ENCODE results near the gene MAP3K2.
"Not testable (repeated sequence)": the region's sequence is repeated elsewhere in the genome, so short reads cannot be mapped to it uniquely, and the experiment has no call there.

MAP3K2 gene

DNA sequence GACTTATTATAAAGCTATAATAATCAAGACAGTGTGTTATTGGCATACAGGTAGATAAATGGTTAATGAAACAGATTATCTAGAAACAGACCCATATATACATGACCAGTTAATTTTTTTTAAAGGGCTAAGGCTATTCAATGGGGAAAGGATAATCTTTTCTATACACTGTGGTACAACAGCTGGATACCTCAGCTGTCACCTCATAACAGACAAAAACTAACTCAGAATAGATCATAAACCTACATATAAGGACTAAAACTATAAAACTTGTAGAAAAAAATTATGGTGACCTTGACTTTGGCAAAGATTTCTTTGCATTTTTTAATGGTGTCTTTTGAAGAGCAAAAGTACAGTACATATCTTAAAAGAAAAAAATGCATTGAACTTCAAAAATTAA is 30.2 kb downstream of the MAP3K2 start:
- H4K20me1 ChIP-seq (ENCODE audit: insufficient read depth, low read length), result no peaks in the 10 kb centered on the region
- 0 out of 2 replicates have a peak, but pooled peaks cover 4% of the 10 kb centered on the region for H3K9me3 ChIP-seq (ENCODE audit: low read length)
- TF ChIP-seq EZH2 (IDR thresholded peaks at IDR 0.05; ENCODE audit: borderline replicate concordance, low read length), result no peak
- TF ChIP-seq, protein P1, sequence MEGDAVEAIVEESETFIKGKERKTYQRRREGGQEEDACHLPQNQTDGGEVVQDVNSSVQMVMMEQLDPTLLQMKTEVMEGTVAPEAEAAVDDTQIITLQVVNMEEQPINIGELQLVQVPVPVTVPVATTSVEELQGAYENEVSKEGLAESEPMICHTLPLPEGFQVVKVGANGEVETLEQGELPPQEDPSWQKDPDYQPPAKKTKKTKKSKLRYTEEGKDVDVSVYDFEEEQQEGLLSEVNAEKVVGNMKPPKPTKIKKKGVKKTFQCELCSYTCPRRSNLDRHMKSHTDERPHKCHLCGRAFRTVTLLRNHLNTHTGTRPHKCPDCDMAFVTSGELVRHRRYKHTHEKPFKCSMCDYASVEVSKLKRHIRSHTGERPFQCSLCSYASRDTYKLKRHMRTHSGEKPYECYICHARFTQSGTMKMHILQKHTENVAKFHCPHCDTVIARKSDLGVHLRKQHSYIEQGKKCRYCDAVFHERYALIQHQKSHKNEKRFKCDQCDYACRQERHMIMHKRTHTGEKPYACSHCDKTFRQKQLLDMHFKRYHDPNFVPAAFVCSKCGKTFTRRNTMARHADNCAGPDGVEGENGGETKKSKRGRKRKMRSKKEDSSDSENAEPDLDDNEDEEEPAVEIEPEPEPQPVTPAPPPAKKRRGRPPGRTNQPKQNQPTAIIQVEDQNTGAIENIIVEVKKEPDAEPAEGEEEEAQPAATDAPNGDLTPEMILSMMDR (IDR thresholded peaks at IDR 0.05; ENCODE audit: low read length), result no peak
- H3F3A ChIP-seq (ENCODE audit: insufficient read depth, low read length), result no peaks in the 10 kb centered on the region
- H3K79me2 ChIP-seq (ENCODE audit: insufficient read depth, low read length), result peaks cover 56% of the 10 kb centered on the region
- no peak overlapping the region for H3K4me3 ChIP-seq (ENCODE audit: low read depth, low read length, poor library complexity, severe bottlenecking)
- no peaks in the 10 kb centered on the region for H3K9me2 ChIP-seq (ENCODE audit: low read depth, low read length)
- no peak overlapping the region for H3K9ac ChIP-seq (ENCODE audit: low read length)
- H2AFZ ChIP-seq (ENCODE audit: low read length), result no peak overlapping the region
- no peak overlapping the region for H3K27ac ChIP-seq (ENCODE audit: low read depth, low read length, poor library complexity, severe bottlenecking)
- H3K27me3 ChIP-seq (ENCODE audit: insufficient read depth, low read length), result no peaks in the 10 kb centered on the region
- H3K4me1 ChIP-seq (ENCODE audit: insufficient read depth, low read length, severe bottlenecking), result no peaks in the 10 kb centered on the region
- no peak overlapping the region for H3K4me2 ChIP-seq (ENCODE audit: low read length)
- H3K36me3 ChIP-seq (ENCODE audit: insufficient read depth, low read length), result no peaks in the 10 kb centered on the region

DNA sequence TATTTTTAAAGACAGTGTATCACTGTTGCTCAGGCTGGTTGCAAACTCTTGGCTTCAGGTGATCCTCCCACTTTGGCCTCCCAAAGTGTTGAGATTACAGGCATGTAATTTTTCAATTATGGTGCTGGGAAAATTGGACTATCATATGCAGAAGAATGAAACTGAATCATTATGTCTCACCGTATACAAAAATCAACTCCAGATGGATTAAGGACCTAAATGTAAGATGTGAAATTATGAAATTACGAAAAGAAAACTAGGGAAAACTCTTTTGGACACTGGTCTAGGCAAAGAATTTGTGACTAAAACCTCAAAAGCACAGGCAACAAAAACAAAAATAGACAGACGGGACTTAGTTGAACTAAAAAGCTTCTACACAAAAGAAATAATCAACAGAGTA is 31.2 kb downstream of the MAP3K2 start:
- Histone ChIP-seq H3K36me3 (ENCODE audit: insufficient read depth, low read length) (no peaks in the 10 kb centered on the region), H3K4me3 (ENCODE audit: low read depth, low read length, poor library complexity, severe bottlenecking) (no peak overlapping the region), H3K27me3 (ENCODE audit: insufficient read depth, low read length) (no peaks in the 10 kb centered on the region), H3K9me2 (ENCODE audit: low read depth, low read length) (no peaks in the 10 kb centered on the region), H3F3A (ENCODE audit: insufficient read depth, low read length) (no peaks in the 10 kb centered on the region), H3K9ac (ENCODE audit: low read length) (no peak overlapping the region), H3K27ac (ENCODE audit: low read depth, low read length, poor library complexity, severe bottlenecking) (no peak overlapping the region), H3K9me3 (ENCODE audit: low read length) (0 out of 2 replicates have a peak, but pooled peaks cover 4% of the 10 kb centered on the region), H4K20me1 (ENCODE audit: insufficient read depth, low read length) (no peaks in the 10 kb centered on the region), H3K4me2 (ENCODE audit: low read length) (no peak overlapping the region), H3K4me1 (ENCODE audit: insufficient read depth, low read length, severe bottlenecking) (no peaks in the 10 kb centered on the region), H2AFZ (ENCODE audit: low read length) (no peak overlapping the region), H3K79me2 (ENCODE audit: insufficient read depth, low read length) (peaks cover 48% of the 10 kb centered on the region)
- no peak for TF ChIP-seq EZH2 (IDR thresholded peaks at IDR 0.05; ENCODE audit: borderline replicate concordance, low read length)
- TF ChIP-seq, protein P1 (IDR thresholded peaks at IDR 0.05; ENCODE audit: low read length), result no peak

GRCh38 chr2:127355407-127356008 is 32.3 kb downstream of the MAP3K2 start:
- H3K9me3 ChIP-seq (ENCODE audit: low read length), result 0 out of 2 replicates have a peak, but pooled peaks cover 4% of the 10 kb centered on the region
- H3K4me3 ChIP-seq (ENCODE audit: low read depth, low read length, poor library complexity, severe bottlenecking), result no peak overlapping the region
- H3K4me1 ChIP-seq (ENCODE audit: insufficient read depth, low read length, severe bottlenecking), result no peaks in the 10 kb centered on the region
- H4K20me1 ChIP-seq (ENCODE audit: insufficient read depth, low read length), result no peaks in the 10 kb centered on the region
- TF ChIP-seq EZH2 (IDR thresholded peaks at IDR 0.05; ENCODE audit: borderline replicate concordance, low read length), result no peak
- TF ChIP-seq, protein P1 (IDR thresholded peaks at IDR 0.05; ENCODE audit: low read length), result peak; percentile 80
- H3K9me2 ChIP-seq (ENCODE audit: low read depth, low read length), result no peaks in the 10 kb centered on the region
- no peaks in the 10 kb centered on the region for H3K36me3 ChIP-seq (ENCODE audit: insufficient read depth, low read length)
- H3K27me3 ChIP-seq (ENCODE audit: insufficient read depth, low read length), result no peaks in the 10 kb centered on the region
- H3K79me2 ChIP-seq (ENCODE audit: insufficient read depth, low read length), result peaks cover 49% of the 10 kb centered on the region
- no peaks in the 10 kb centered on the region for H3F3A ChIP-seq (ENCODE audit: insufficient read depth, low read length)
- no peak overlapping the region for H3K9ac ChIP-seq (ENCODE audit: low read length)
- H3K27ac ChIP-seq (ENCODE audit: low read depth, low read length, poor library complexity, severe bottlenecking), result no peak overlapping the region
- H3K4me2 ChIP-seq (ENCODE audit: low read length), result no peak overlapping the region
- H2AFZ ChIP-seq (ENCODE audit: low read length), result no peak overlapping the region

GRCh38 chr2:127353873-127354676 is 33.7 kb downstream of the MAP3K2 start:
- H3F3A ChIP-seq (ENCODE audit: insufficient read depth, low read length); H4K20me1 ChIP-seq (ENCODE audit: insufficient read depth, low read length); H3K36me3 ChIP-seq (ENCODE audit: insufficient read depth, low read length); H3K9me3 ChIP-seq (ENCODE audit: low read length); H3K9me2 ChIP-seq (ENCODE audit: low read depth, low read length); H3K27ac ChIP-seq (ENCODE audit: low read depth, low read length, poor library complexity, severe bottlenecking); H2AFZ ChIP-seq (ENCODE audit: low read length); H3K4me2 ChIP-seq (ENCODE audit: low read length); H3K4me3 ChIP-seq (ENCODE audit: low read depth, low read length, poor library complexity, severe bottlenecking); H3K9ac ChIP-seq (ENCODE audit: low read length); H3K27me3 ChIP-seq (ENCODE audit: insufficient read depth, low read length); H3K4me1 ChIP-seq (ENCODE audit: insufficient read depth, low read length, severe bottlenecking): not testable (repeated sequence)
- H3K79me2 ChIP-seq (ENCODE audit: insufficient read depth, low read length), result peaks cover 53% of the 10 kb centered on the region

DNA sequence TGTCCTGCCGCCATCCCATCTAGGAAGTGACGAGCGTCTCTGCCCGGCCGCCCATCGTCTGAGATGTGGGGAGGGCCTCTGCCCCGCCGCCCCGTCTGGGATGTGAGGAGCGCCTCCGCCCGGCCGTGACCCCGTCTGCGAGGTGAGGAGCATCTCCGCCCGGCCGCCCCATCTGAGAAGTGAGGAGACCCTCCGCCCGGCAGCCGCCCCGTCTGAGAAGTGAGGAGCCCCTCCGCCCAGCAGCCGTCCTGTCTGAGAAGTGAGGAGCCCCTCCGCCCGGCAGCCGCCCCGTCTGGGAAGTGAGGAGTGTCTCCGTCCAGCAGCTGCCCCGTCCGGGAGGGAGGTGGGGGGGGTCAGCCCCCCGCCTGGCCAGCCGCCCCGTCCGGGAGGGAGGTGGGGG is 34.6 kb downstream of the MAP3K2 start:
- not testable (repeated sequence) for H3K4me1 ChIP-seq (ENCODE audit: insufficient read depth, low read length, severe bottlenecking); H3K4me3 ChIP-seq (ENCODE audit: low read depth, low read length, poor library complexity, severe bottlenecking); H2AFZ ChIP-seq (ENCODE audit: low read length); H3K36me3 ChIP-seq (ENCODE audit: insufficient read depth, low read length); H3K9ac ChIP-seq (ENCODE audit: low read length); H3K27me3 ChIP-seq (ENCODE audit: insufficient read depth, low read length); H3K4me2 ChIP-seq (ENCODE audit: low read length); H3K27ac ChIP-seq (ENCODE audit: low read depth, low read length, poor library complexity, severe bottlenecking); H3K9me2 ChIP-seq (ENCODE audit: low read depth, low read length); H3F3A ChIP-seq (ENCODE audit: insufficient read depth, low read length); H4K20me1 ChIP-seq (ENCODE audit: insufficient read depth, low read length); H3K9me3 ChIP-seq (ENCODE audit: low read length)
- H3K79me2 ChIP-seq (ENCODE audit: insufficient read depth, low read length), result peaks cover 56% of the 10 kb centered on the region

Data from OCI-LY1 (cell line).